Calu3 (cell line): ENCODE data around the gene ZNF223. TPM values are rescaled to one million over a fixed set of nuclear protein-coding genes. Genes with fewer than 3 reads are reported as not detected.
A peak's percentile ranks its signal among the peaks of the same experiment; 100 is the strongest.

Experiments
- BruUV-seq: library from RNA; stranded (reverse); fragments of 400-500 nt; replicated peaks from 2 replicates; lab custom pipeline; 2021; lab: Mats Ljungman, UMichigan
- CTCF ChIA-PET: fragments of 300-600 bp; sonication (Branson Sonifier 250); formaldehyde crosslinking; loops from one replicate; lab custom pipeline; 2022; ENCODE audit warnings: antibody characterized with exemption; lab: Charles Lee
- DNase-seq: peaks from one replicate; pipeline ENCODE4 v3.0.0; 2022
- H3K27ac Mint-ChIP-seq: one replicate; pipeline ENCODE4 v1.8.0; 2022; ENCODE audit warnings: mixed read lengths; ENCODE audit not compliant: unreplicated experiment
- H3K27me3 Mint-ChIP-seq: one replicate; pipeline ENCODE4 v1.8.0; 2022; ENCODE audit warnings: mixed read lengths; ENCODE audit not compliant: unreplicated experiment
- H3K36me3 Mint-ChIP-seq: one replicate; pipeline ENCODE4 v1.8.0; 2022; ENCODE audit warnings: mild to moderate bottlenecking, moderate library complexity, mixed read lengths; ENCODE audit not compliant: insufficient read depth, unreplicated experiment
- H3K4me1 Mint-ChIP-seq: one replicate; pipeline ENCODE4 v1.8.0; 2022; ENCODE audit warnings: mild to moderate bottlenecking, low read depth, mixed read lengths; ENCODE audit not compliant: unreplicated experiment
- H3K4me3 Mint-ChIP-seq: one replicate; pipeline ENCODE4 v1.8.0; 2022; ENCODE audit warnings: mild to moderate bottlenecking, low read depth, moderate library complexity, mixed read lengths; ENCODE audit not compliant: unreplicated experiment
- H3K9me3 Mint-ChIP-seq: one replicate; pipeline ENCODE4 v1.8.0; 2022; ENCODE audit warnings: low read depth, mixed read lengths; ENCODE audit not compliant: unreplicated experiment
- intact Hi-C: fragments of 100-400 bp; cut with micrococcal nuclease; formaldehyde crosslinking; loops from one replicate; pipeline ENCODE4 v1.10.0; 2022; ENCODE audit not compliant: unreplicated experiment
- total RNA-seq: library from RNA; stranded (reverse); gene quantifications from 2 replicates; pipeline ENCODE4 v1.2.3, GENCODE V29; 2022
- TF ChIP-seq, protein P1 (sequence below): fragments of 200-600 bp; IDR thresholded peaks from one replicate; pipeline ENCODE4 v1.8.0; 2022; ENCODE audit warnings: antibody characterized with exemption; ENCODE audit not compliant: unreplicated experiment

The ZNF223 gene
- total RNA-seq, 1 experiment from 2014 or later = 8.7 TPM

DNA sequence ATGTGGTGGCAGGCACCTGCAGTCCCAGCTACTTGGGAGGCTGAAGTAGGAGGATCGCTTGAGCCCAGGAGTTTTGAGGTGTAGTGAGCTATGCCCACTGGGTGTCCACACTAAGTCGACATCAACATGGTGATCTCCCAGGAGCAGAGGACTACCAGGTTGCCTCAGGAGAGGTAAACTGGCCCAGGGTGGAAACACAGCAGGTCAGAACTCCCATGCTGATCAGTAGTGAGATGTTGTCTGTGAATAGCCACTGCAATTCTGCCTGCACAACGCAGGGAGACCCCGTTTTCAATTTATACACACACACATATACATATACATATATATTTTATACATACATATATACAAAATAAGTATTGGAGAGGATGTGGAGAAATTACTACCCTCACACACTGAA is 40.3 kb downstream of the ZNF223 start:
- Mint-ChIP-seq H3K27me3 (no peaks in the 10 kb centered on the region), H3K9me3 (peaks cover under 1% of the 10 kb centered on the region), H3K4me1 (peaks cover 7% of the 10 kb centered on the region), H3K36me3 (peaks cover 27% of the 10 kb centered on the region), H3K4me3 (no peak overlapping the region), H3K27ac (no peak overlapping the region)
- intact Hi-C loops = no loop called here
- TF ChIP-seq, protein P1, sequence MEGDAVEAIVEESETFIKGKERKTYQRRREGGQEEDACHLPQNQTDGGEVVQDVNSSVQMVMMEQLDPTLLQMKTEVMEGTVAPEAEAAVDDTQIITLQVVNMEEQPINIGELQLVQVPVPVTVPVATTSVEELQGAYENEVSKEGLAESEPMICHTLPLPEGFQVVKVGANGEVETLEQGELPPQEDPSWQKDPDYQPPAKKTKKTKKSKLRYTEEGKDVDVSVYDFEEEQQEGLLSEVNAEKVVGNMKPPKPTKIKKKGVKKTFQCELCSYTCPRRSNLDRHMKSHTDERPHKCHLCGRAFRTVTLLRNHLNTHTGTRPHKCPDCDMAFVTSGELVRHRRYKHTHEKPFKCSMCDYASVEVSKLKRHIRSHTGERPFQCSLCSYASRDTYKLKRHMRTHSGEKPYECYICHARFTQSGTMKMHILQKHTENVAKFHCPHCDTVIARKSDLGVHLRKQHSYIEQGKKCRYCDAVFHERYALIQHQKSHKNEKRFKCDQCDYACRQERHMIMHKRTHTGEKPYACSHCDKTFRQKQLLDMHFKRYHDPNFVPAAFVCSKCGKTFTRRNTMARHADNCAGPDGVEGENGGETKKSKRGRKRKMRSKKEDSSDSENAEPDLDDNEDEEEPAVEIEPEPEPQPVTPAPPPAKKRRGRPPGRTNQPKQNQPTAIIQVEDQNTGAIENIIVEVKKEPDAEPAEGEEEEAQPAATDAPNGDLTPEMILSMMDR = no peak
- CTCF ChIA-PET = no interaction called here
- no TSS peak for BruUV-seq
- DNase-seq = no peak

DNA sequence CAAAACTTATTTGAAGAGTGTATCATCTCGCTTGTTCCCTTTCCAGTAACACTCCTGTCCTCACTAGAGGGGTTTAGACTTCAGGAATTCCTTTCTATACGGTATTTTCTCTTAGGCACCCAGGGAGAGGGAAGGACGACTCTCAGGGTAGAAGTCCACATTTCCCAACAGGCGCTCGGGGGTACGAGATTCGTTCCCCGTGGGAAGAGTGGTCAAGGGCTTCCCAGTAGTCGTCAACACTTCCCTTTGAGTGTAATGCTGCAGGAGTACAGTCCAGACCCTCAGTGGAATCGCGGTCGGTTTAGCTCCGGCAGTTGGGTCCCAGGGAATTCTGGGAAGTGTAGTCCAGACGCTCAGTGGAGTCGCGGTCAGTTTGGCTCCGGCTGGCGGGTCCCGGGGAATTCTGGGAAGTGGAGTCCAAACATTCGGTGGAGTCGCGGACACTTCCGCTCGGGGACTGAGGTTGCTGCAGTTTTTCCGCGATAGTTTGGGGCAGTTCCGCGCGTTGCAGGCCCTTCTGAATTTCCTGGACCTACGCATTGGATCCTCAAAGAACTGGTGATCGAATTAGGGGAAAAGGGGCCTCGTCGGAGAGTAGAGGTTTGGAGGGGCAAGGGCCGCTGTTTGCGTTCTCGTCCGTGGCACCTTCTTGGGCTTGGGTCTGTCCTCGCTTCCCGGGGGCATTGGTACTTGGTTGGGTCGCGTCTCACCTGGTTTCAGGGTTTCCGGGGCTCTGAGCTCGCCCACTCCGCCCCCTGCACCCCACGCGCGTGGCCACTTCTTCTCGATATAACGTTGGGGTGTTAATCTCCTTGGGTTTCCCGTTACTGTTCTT is 42.3 kb downstream of the ZNF223 start, which contains the start of gene ZNF224:
Gene ZNF224, plus strand, starts transcription at position 431 of the 835 bp plus-strand sequence. CDS start 3,513 bp downstream, outside the sequence.
- H3K9me3 Mint-ChIP-seq = peaks cover 3% of the 10 kb centered on the region
- CTCF ChIA-PET = no interaction called here
- TF ChIP-seq, protein P1 = no peak
- BruUV-seq = no TSS peak
- peaks cover 26% of the 10 kb centered on the region for H3K36me3 Mint-ChIP-seq
- peaks cover 7% of the 10 kb centered on the region for H3K4me1 Mint-ChIP-seq
- peak within 1 kb of the TSS; percentile 98 for H3K4me3 Mint-ChIP-seq
- H3K27ac Mint-ChIP-seq = peak within 1 kb of the TSS; percentile 80
- intact Hi-C loops = no loop called here
- no peaks in the 10 kb centered on the region for H3K27me3 Mint-ChIP-seq
- DNase-seq = peak; percentile 92

DNA sequence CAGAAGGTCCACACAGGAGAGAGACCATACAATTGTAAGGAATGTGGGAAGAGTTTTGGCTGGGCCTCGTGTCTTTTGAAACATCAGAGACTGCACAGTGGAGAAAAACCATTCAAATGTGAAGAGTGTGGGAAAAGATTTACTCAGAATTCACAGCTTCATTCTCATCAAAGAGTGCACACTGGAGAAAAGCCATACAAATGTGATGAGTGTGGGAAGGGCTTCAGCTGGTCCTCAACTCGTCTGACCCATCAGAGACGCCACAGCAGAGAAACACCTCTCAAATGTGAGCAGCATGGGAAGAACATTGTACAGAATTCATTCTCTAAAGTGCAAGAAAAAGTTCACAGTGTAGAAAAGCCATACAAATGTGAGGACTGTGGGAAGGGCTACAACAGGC is 55.9 kb downstream of the ZNF223 start:
- H3K4me1 Mint-ChIP-seq = peaks cover 9% of the 10 kb centered on the region
- H3K9me3 Mint-ChIP-seq = peaks cover 34% of the 10 kb centered on the region
- H3K27me3 Mint-ChIP-seq = no peaks in the 10 kb centered on the region
- intact Hi-C loops = no loop called here
- no TSS peak for BruUV-seq
- peaks cover 46% of the 10 kb centered on the region for H3K36me3 Mint-ChIP-seq
- CTCF ChIA-PET = no interaction called here
- no peak for DNase-seq
- no peak overlapping the region for H3K4me3 Mint-ChIP-seq
- H3K27ac Mint-ChIP-seq = no peak overlapping the region
- TF ChIP-seq, protein P1 = no peak

DNA sequence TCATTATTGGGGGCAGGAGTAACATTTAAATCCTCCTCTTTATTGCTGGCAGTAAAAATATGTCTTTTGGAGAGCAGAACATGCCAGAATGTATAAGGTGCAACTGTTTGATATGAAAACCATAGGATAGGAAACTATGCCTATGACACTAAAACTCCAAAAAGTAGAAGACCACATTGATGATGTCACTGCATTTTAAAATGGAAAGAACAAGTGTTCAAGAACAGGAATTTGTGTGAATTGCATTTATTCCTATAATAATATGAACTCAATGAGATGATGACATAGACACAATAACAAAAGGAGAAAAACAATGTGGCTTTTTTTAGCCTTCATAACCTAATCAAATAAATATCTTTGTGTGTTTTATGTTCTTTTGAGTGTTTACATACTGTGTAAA is 57.6 kb downstream of the ZNF223 start:
- TF ChIP-seq, protein P1 = no peak
- Mint-ChIP-seq H3K4me1 (peaks cover 9% of the 10 kb centered on the region), H3K4me3 (no peak overlapping the region), H3K27ac (no peak overlapping the region), H3K27me3 (no peaks in the 10 kb centered on the region), H3K9me3 (peaks cover 28% of the 10 kb centered on the region), H3K36me3 (peaks cover 47% of the 10 kb centered on the region)
- no peak for DNase-seq
- intact Hi-C loops = no loop called here
- CTCF ChIA-PET = no interaction called here
- BruUV-seq = no TSS peak
